WTC11 (cell line): Measurements from ENCODE around the gene KIF6. TPM values are rescaled to one million over a fixed set of nuclear protein-coding genes. Genes with fewer than 3 reads are reported as not detected.

ENCODE experiments used
- ATAC-seq: fragments of 200-7000 bp; cut with Tn5 transposase; 2 replicates; pipeline ENCODE4 v1.10.0; 2021; ENCODE audit warnings: mild to moderate bottlenecking, moderate library complexity
- CTCF ChIA-PET: fragments of 300-600 bp; sonication (Branson Sonifier 250); formaldehyde crosslinking; loops from one replicate; lab custom pipeline; 2021; ENCODE audit warnings: antibody characterized with exemption; lab: Charles Lee
- POLR2A ChIA-PET: fragments of 350-600 bp; sonication (Branson Sonifier 250); formaldehyde crosslinking; loops from one replicate; lab custom pipeline; 2021; ENCODE audit warnings: antibody characterized with exemption; lab: Charles Lee
- DNase-seq: peaks from one replicate; pipeline ENCODE4 v3.0.0; 2021; ENCODE audit warnings: low spot score
- H3K27ac Mint-ChIP-seq: 2 replicates; pipeline ENCODE4 v1.8.0; 2021; ENCODE audit warnings: mixed read lengths
- H3K27me3 Mint-ChIP-seq: 2 replicates; pipeline ENCODE4 v1.8.0; 2021; ENCODE audit warnings: low read depth, mild to moderate bottlenecking, moderate library complexity, mixed read lengths
- H3K36me3 Mint-ChIP-seq: 2 replicates; pipeline ENCODE4 v1.8.0; 2021; ENCODE audit warnings: mixed read lengths
- H3K4me1 Mint-ChIP-seq: 2 replicates; pipeline ENCODE4 v1.8.0; 2022; ENCODE audit warnings: mixed read lengths
- H3K4me3 Mint-ChIP-seq: 2 replicates; pipeline ENCODE4 v1.8.0; 2021; ENCODE audit warnings: mild to moderate bottlenecking, moderate library complexity, mixed read lengths
- H3K9me3 Mint-ChIP-seq: 2 replicates; pipeline ENCODE4 v1.8.0; 2021; ENCODE audit warnings: mixed read lengths
- EMX1 ChIP-seq: fragments of 250-450 bp; sonication (Bioruptor Pico); IDR thresholded peaks from 2 replicates; pipeline ENCODE4 v1.8.0; 2021; ENCODE audit warnings: mild to moderate bottlenecking
- GTF2I ChIP-seq: fragments of 250-450 bp; sonication (Bioruptor Pico); conservative IDR thresholded peaks from 2 replicates; pipeline ENCODE4 v1.4.0; 2021; ENCODE audit warnings: mild to moderate bottlenecking
- HMGA2 ChIP-seq: fragments of 250-450 bp; sonication (Bioruptor Pico); IDR thresholded peaks from 2 replicates; pipeline ENCODE4 v1.4.0; 2021; ENCODE audit warnings: mild to moderate bottlenecking, moderate library complexity
- MXD4 ChIP-seq: fragments of 250-450 bp; sonication (Bioruptor Pico); IDR thresholded peaks from 2 replicates; pipeline ENCODE4 v1.8.0; 2021; ENCODE audit warnings: mild to moderate bottlenecking, moderate library complexity, borderline replicate concordance
- NFYB ChIP-seq: sonication (generic); formaldehyde crosslinking; conservative IDR thresholded peaks from 2 replicates; pipeline ENCODE4 v1.8.0; 2022; ENCODE audit warnings: low read depth, missing genetic modification reagents
- OVOL2 ChIP-seq: fragments of 250-450 bp; sonication (Bioruptor Pico); IDR thresholded peaks from 2 replicates; pipeline ENCODE4 v1.9.0; 2021; ENCODE audit warnings: mild to moderate bottlenecking, borderline replicate concordance
- PRRX2 ChIP-seq: fragments of 250-450 bp; sonication (Bioruptor Pico); IDR thresholded peaks from 2 replicates; pipeline ENCODE4 v1.8.0; 2021; ENCODE audit warnings: mild to moderate bottlenecking
- SMAD3 ChIP-seq: sonication (generic); formaldehyde crosslinking; IDR thresholded peaks from 2 replicates; pipeline ENCODE4 v1.8.0; 2022; ENCODE audit warnings: missing genetic modification reagents, mild to moderate bottlenecking, borderline replicate concordance
- SOX15 ChIP-seq: fragments of 250-450 bp; sonication (Bioruptor Pico); IDR thresholded peaks from 2 replicates; pipeline ENCODE4 v1.9.0; 2021; ENCODE audit warnings: mild to moderate bottlenecking
- TP53 ChIP-seq: sonication (generic); formaldehyde crosslinking; IDR thresholded peaks from 2 replicates; pipeline ENCODE4 v1.8.1; 2023; ENCODE audit warnings: mild to moderate bottlenecking, missing genetic modification reagents
- ZNF232 ChIP-seq: sonication (generic); formaldehyde crosslinking; IDR thresholded peaks from 2 replicates; pipeline ENCODE4 v1.8.0; 2022; ENCODE audit warnings: mild to moderate bottlenecking, missing genetic modification reagents
- ZNF263 ChIP-seq: sonication (generic); formaldehyde crosslinking; IDR thresholded peaks from 2 replicates; pipeline ENCODE4 v1.8.1; 2022; ENCODE audit warnings: low read depth, mild to moderate bottlenecking, moderate library complexity, missing genetic modification reagents
- total RNA-seq: library from RNA; stranded (reverse); gene quantifications from 3 replicates; pipeline ENCODE4 v1.2.3, GENCODE V29; 2021
- TF ChIP-seq, protein P1 (sequence below): fragments of 250-450 bp; sonication (Bioruptor Pico); IDR thresholded peaks from 2 replicates; pipeline ENCODE4 v2.1.2; 2022; ENCODE audit warnings: mild to moderate bottlenecking, moderate library complexity
- TF ChIP-seq, protein P2 (sequence below): sonication (generic); formaldehyde crosslinking; IDR thresholded peaks from 2 replicates; pipeline ENCODE4 v1.8.1; 2022; ENCODE audit warnings: low read depth, mild to moderate bottlenecking, moderate library complexity, missing genetic modification reagents, borderline replicate concordance
- TF ChIP-seq, protein P3 (sequence below): sonication (generic); formaldehyde crosslinking; conservative IDR thresholded peaks from 2 replicates; pipeline ENCODE4 v1.8.1; 2023; ENCODE audit warnings: mild to moderate bottlenecking, low read depth, missing genetic modification reagents, moderate library complexity

KIF6 gene
- total RNA-seq, 1 experiment from 2014 or later: 0.57 TPM

DNA sequence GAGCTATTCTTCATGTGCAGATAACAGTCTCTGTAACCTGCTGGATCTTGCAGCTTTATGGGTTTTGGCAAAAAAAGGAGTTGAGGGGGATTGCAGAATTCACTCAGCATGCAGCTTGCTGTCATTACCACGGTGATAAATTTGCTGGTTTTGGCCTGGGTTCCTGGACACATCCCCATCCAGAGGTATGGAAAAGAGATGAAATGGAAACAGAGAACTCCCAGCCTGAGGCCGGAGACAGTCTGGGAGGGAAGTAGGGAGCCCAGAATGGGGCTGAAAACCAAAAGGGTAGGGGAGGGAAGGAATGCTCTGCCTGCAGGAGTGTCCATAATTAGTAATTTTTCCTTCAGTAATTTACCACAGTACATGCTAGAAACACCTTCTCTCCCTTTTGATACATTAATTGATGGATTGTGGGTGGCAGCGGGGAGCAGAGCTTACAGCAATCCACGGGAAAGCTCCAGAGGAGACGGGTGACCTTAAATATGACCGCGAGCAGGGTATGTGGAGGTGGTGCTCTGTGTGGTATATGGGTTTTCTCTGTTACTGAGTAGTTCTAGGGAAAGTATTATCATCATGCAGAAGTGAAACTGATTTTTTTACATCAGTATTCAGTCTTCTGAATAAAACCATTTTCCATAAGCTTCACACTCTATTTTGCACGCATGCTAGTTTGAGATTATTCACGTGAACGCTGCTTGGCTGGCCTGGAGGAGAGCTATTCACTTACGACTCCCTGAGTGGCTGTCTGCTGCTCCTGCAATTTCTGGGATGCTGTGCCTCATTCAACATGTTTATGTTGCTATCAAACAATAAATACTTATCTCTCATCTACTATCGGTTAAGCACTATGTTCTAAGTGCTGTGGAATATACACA is 336.4 kb downstream of the KIF6 start (continued):
- TF ChIP-seq EMX1 (no peak), TP53 (CRISPR knock-in tag) (no peak)

DNA sequence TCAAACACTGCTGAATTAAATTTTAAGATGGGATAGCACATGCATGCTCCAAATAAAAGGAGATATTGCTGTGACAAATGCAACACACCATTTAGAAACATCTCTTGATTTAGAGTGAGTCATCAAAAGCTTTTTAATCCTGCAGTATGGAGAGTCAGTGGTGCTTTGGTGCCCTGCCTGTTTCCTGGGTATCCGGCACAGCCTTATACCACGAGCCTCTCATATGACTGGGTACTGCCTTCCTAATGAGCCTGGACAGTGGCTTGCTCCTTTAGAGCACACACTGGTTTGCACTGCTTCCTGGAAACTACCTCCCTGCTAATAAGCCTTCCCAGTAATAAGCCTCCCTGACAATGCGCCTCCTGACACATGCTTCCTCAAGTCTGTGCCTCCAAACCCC is 337.4 kb downstream of the KIF6 start:
- ChIA-PET POLR2A (no interaction called here), CTCF (interaction anchor here (2.1 kb wide), 1 partner anchor 255 kb away, joined by 7 read pairs; no protein-coding TSS in a partner anchor)
- no peaks in the 10 kb centered on the region for H3K4me1 Mint-ChIP-seq
- no peaks in the 10 kb centered on the region for H3K27me3 Mint-ChIP-seq
- no peak overlapping the region for H3K4me3 Mint-ChIP-seq
- peaks cover 5% of the 10 kb centered on the region; the same call in 1 of the 2 replicates for H3K9me3 Mint-ChIP-seq
- ATAC-seq: no peak
- no peak for DNase-seq
- no peaks in the 10 kb centered on the region for H3K36me3 Mint-ChIP-seq
- no peak overlapping the region for H3K27ac Mint-ChIP-seq
- TF ChIP-seq, protein P1, sequence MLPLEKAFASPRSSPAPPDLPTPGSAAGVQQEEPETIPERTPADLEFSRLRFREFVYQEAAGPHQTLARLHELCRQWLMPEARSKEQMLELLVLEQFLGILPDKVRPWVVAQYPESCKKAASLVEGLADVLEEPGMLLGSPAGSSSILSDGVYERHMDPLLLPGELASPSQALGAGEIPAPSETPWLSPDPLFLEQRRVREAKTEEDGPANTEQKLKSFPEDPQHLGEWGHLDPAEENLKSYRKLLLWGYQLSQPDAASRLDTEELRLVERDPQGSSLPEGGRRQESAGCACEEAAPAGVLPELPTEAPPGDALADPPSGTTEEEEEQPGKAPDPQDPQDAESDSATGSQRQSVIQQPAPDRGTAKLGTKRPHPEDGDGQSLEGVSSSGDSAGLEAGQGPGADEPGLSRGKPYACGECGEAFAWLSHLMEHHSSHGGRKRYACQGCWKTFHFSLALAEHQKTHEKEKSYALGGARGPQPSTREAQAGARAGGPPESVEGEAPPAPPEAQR (CRISPR knock-in tag): no peak
- no peak for TF ChIP-seq OVOL2 (CRISPR knock-in tag)

DNA sequence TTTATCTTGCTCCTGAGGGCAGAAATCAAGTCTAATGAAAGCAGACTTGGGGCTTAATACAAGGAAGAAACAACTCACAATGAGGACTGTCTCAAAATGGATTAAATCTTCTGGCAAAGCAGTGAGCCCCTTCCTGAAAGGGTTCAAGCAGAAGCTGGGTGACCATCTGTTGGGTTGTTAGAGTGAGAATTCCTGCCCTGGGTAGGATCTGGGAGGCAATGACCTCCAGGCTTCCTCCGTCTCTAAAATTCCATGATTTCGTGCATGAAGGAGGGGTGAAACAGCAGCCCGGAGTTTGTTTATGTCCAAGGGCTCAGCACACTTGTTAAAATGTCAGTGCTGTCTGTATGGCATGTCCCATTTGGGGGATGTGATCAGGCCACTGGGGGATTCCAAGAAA is 338.7 kb downstream of the KIF6 start:
- H3K27me3 Mint-ChIP-seq: no peaks in the 10 kb centered on the region
- peaks cover 5% of the 10 kb centered on the region; the same call in 1 of the 2 replicates for H3K9me3 Mint-ChIP-seq
- TF ChIP-seq SOX15 (CRISPR knock-in tag) (no peak), ZNF263 (CRISPR knock-in tag) (no peak), PRRX2 (CRISPR knock-in tag) (no peak), MXD4 (CRISPR knock-in tag) (no peak), SMAD3 (CRISPR knock-in tag) (no peak), HMGA2 (CRISPR knock-in tag) (no peak), NFYB (no peak), ZNF232 (CRISPR knock-in tag) (no peak), GTF2I (CRISPR knock-in tag) (no peak)
- TF ChIP-seq, protein P2, sequence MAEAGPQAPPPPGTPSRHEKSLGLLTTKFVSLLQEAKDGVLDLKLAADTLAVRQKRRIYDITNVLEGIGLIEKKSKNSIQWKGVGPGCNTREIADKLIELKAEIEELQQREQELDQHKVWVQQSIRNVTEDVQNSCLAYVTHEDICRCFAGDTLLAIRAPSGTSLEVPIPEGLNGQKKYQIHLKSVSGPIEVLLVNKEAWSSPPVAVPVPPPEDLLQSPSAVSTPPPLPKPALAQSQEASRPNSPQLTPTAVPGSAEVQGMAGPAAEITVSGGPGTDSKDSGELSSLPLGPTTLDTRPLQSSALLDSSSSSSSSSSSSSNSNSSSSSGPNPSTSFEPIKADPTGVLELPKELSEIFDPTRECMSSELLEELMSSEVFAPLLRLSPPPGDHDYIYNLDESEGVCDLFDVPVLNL (CRISPR knock-in tag): no peak
- TF ChIP-seq, protein P3, sequence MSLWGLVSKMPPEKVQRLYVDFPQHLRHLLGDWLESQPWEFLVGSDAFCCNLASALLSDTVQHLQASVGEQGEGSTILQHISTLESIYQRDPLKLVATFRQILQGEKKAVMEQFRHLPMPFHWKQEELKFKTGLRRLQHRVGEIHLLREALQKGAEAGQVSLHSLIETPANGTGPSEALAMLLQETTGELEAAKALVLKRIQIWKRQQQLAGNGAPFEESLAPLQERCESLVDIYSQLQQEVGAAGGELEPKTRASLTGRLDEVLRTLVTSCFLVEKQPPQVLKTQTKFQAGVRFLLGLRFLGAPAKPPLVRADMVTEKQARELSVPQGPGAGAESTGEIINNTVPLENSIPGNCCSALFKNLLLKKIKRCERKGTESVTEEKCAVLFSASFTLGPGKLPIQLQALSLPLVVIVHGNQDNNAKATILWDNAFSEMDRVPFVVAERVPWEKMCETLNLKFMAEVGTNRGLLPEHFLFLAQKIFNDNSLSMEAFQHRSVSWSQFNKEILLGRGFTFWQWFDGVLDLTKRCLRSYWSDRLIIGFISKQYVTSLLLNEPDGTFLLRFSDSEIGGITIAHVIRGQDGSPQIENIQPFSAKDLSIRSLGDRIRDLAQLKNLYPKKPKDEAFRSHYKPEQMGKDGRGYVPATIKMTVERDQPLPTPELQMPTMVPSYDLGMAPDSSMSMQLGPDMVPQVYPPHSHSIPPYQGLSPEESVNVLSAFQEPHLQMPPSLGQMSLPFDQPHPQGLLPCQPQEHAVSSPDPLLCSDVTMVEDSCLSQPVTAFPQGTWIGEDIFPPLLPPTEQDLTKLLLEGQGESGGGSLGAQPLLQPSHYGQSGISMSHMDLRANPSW (CRISPR knock-in tag): no peak
- TF ChIP-seq, all 79 proteins: peak for 0
- ChIA-PET CTCF (interaction anchor here (1.7 kb wide), 1 partner anchor 9 kb away, joined by 6 read pairs; no protein-coding TSS in a partner anchor), POLR2A (no interaction called here)
- H3K4me1 Mint-ChIP-seq: no peaks in the 10 kb centered on the region
- no peak for DNase-seq
- H3K27ac Mint-ChIP-seq: no peak overlapping the region
- no peak overlapping the region for H3K4me3 Mint-ChIP-seq
- ATAC-seq: no peak
- H3K36me3 Mint-ChIP-seq: no peaks in the 10 kb centered on the region
